HG02981 (cell line): Measurements from ENCODE around the gene NEURL3.
"Not testable (repeated sequence)": the region's sequence is repeated elsewhere in the genome, so short reads cannot be mapped to it uniquely, and the experiment has no call there.

Source experiments
- ATAC-seq: cut with Tn5 transposase; IDR thresholded peaks from one replicate; pipeline ENCODE4 v1.9.1; 2021; ENCODE audit warnings: mild to moderate bottlenecking, moderate library complexity; ENCODE audit not compliant: unreplicated experiment

Gene NEURL3

GRCh38 chr2:96505231-96505889 lies at the start of gene NEURL3:
Gene NEURL3 (minus strand): TSS chr2:96505357. CDS start chr2:96505286, 71 bp downstream.
- no peak for ATAC-seq

GRCh38 chr2:96554293-96555145 lies 49.4 kb upstream of the NEURL3 start:
- ATAC-seq, result no peak

- ATAC-seq, result not testable (repeated sequence)
Measured at GRCh38 chr2:96553957-96554292, 48.8 kb upstream of the NEURL3 start.

GRCh38 chr2:96553176-96553956 lies 48.2 kb upstream of the NEURL3 start:
- ATAC-seq, result no peak

- ATAC-seq, result no peak
Measured at GRCh38 chr2:96552315-96553175, 47.4 kb upstream of the NEURL3 start.

GRCh38 chr2:96551605-96552314 lies 46.6 kb upstream of the NEURL3 start:
- ATAC-seq, result no peak

GRCh38 chr2:96550787-96551604 lies 45.8 kb upstream of the NEURL3 start:
- no peak for ATAC-seq

- no peak for ATAC-seq
Measured at GRCh38 chr2:96549967-96550786, 45.0 kb upstream of the NEURL3 start.

GRCh38 chr2:96549466-96549785 lies 44.3 kb upstream of the NEURL3 start:
- no peak for ATAC-seq

GRCh38 chr2:96548558-96549465 lies 43.7 kb upstream of the NEURL3 start:
- ATAC-seq, result no peak

GRCh38 chr2:96547731-96548171 lies 42.6 kb upstream of the NEURL3 start:
- ATAC-seq, result no peak

- no peak for ATAC-seq
Measured at GRCh38 chr2:96547203-96547641, 42.1 kb upstream of the NEURL3 start.

GRCh38 chr2:96546797-96547196 lies 41.6 kb upstream of the NEURL3 start:
- ATAC-seq, result no peak

GRCh38 chr2:96546321-96546720 lies 41.2 kb upstream of the NEURL3 start:
- ATAC-seq, result no peak

- no peak for ATAC-seq
Measured at GRCh38 chr2:96542357-96542977, 37.3 kb upstream of the NEURL3 start.

GRCh38 chr2:96541398-96542152 lies 36.4 kb upstream of the NEURL3 start:
- no peak for ATAC-seq
